ENCODE measurements around the gene MYO10.
A peak's percentile ranks its signal among the peaks of the same experiment; 100 is the strongest.

Gene MYO10

DNA sequence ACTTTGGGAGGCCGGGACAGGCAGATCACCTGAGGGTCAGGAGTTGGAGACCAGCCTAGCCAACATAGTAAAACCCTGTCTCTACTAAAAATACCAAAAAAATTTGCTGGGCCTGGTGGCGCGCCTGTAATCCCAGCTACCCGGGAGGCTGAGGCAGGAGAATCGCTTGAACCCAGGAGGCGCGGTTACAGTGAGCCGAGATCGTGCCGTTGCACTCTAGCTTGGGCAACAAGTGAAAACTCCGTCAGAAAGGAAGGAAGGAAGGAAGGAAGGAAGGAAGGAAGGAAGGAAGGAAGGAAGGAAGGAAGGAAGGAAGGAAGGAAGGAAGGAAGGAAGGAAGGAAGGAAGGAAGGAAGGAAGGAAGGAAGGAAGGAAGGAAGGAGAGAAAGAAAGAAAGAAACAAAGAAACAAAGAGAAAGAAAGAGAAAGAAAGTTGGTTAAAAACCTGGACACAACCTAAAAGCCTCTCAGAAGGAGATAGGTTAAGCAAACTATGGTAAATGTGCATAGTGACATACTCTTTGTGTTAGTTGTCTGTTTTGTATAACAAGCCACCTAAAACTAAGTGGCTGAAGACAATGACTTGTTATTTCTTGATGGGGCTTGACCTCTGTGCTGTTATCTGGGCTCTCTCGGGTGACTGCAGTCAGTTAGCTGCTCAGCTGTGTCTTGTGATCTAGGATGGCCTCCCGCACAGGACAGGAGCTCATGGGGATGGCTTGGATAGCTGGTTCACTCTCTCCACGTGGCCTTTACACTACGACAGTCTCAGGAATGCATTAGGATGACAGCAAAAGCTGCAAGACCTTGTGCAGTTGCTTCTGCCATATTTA, 8.0 kb upstream of the MYO10 start:
- no peak for DNase-seq (ENCODE audit: low read depth)
- no peak overlapping the region for H3K4me3 ChIP-seq (ENCODE audit: low read length)
- TF ChIP-seq, protein P1, sequence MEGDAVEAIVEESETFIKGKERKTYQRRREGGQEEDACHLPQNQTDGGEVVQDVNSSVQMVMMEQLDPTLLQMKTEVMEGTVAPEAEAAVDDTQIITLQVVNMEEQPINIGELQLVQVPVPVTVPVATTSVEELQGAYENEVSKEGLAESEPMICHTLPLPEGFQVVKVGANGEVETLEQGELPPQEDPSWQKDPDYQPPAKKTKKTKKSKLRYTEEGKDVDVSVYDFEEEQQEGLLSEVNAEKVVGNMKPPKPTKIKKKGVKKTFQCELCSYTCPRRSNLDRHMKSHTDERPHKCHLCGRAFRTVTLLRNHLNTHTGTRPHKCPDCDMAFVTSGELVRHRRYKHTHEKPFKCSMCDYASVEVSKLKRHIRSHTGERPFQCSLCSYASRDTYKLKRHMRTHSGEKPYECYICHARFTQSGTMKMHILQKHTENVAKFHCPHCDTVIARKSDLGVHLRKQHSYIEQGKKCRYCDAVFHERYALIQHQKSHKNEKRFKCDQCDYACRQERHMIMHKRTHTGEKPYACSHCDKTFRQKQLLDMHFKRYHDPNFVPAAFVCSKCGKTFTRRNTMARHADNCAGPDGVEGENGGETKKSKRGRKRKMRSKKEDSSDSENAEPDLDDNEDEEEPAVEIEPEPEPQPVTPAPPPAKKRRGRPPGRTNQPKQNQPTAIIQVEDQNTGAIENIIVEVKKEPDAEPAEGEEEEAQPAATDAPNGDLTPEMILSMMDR (IDR thresholded peaks at IDR 0.05; ENCODE audit: insufficient read depth, low read depth, low read length, missing control alignments): no peak

DNA sequence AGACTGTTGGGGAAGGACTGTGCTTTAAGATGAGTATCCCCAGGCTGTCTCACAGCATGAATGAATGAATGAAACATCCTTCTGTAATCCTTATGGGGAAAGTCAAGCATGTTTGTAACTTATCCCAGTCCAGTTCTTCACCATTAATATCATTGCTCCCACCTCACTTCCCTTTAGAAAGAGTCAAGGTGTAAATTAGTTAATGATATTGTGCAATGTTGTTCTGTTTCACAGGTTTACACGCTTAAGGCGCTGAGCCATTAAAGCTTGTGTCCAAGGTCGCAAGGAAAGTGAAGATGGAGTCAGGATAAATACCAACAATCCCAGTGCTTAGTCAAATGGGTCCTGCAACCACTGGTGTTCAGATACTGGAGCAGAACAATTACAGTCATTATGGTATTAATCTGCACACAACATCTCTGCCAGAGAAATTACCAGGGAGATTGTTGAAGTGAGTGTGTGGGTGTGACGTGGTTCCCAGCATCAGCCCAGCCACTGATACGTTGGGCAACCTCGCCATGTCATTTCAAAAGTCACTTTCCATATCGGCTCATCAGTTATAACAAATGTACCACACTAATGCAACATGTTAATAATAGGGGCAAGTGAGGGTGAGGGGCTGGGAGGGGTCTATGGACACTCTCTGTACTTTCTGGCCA, 1.5 kb upstream of the MYO10 start:
- no peak overlapping the region for H3K4me3 ChIP-seq (ENCODE audit: low read length)
- TF ChIP-seq, protein P1 (IDR thresholded peaks at IDR 0.05; ENCODE audit: insufficient read depth, low read depth, low read length, missing control alignments): no peak
- DNase-seq (ENCODE audit: low read depth): no peak

DNA sequence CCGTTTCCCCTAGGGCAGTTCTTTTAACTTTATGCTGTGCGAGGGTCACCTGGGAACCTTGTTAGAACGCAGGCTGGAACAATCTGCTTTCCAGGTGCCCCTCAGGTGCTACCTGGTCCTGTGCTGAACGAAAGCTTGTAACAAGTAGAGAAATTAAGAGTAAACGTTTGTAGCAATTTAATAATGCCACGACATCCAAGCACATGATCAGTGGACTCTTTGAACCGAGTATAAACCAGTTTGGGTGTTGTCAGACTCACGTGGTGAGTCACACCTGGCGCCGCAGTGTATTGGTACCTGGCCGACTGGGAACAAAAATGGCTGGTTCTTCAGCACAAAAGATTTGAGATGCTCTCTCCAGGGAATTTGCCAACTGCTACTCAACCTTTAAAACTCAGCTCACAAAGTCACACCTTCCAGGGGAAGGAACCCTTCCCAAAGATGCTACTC, 926 bp upstream of the MYO10 start:
- H3K4me3 ChIP-seq (ENCODE audit: low read length): peak overlapping the region; percentile 86
- DNase-seq (ENCODE audit: low read depth): peak; percentile 93
- TF ChIP-seq, protein P1 (IDR thresholded peaks at IDR 0.05; ENCODE audit: insufficient read depth, low read depth, low read length, missing control alignments): no peak

DNA sequence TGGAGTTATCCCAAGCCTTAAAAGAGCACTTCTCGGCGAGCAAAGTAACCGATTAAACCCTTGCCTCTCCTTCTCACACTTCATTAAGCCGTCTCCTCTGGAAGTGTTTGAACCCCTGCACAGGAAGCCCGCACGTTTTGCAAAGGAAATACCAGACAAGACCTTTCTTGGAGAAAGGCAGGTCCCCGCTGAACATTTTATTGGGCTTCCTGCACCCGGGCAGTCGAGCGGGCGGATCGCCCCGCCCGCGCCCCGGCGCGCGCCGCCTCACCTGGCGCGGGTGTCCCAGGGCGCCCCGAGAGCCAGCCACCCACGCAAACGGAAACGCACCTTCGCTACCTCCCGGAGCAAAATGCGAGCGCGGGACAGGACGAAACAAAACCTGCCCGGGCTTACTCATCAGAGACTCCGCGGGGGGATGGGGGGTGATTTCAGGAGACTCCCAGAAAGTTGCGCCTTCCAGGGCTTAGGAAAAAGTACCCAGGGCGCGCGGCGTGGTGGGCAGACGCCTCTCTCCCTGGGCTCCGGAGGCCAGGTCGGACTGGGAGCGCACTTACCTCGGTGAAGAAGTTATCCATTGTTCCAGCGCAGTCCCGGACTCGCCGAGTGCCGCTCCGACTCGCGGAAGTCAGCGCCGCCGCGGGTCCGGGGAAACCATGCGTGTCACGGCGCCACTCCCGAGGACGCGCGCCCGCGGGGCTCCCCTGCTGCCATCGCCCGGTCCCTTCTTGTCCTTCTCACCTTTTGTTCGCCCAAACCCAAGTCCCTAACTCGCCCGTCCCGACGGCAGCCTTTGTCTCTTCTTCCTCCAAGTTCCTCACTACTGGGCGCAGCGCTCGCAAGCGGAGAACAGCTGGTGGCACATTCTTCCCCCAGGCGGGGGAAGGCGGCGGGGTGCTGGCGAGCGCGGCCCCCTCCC, 598 bp downstream of the MYO10 start:
- H3K4me3 ChIP-seq (ENCODE audit: low read length): peak overlapping the region; percentile 83
- DNase-seq (ENCODE audit: low read depth): peak; percentile 95
- TF ChIP-seq, protein P1 (IDR thresholded peaks at IDR 0.05; ENCODE audit: insufficient read depth, low read depth, low read length, missing control alignments): no peak

DNA sequence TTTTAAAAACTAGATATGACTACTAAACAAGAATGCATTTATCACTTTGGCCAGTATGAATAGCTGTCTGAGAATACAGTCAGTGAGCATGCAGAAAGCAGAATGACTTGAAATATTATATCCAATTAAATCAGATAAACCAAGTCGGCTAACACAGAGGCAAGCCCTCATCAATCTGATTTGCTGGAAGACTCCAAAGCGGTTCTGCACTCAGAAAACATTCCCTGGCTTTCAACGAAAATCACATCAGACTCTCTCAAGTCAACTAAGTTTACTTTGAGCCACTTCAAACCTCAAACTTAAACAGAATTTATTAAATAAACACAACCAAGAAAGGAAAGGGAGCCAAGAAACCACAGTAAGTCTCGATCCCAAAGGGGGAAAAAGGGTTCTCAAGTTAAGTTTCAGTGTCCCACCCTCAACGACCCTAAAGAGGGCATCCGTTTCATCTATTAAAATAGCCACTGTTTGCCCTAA, 1.4 kb downstream of the MYO10 start:
- peak overlapping the region; percentile 83 for H3K4me3 ChIP-seq (ENCODE audit: low read length)
- DNase-seq (ENCODE audit: low read depth): peak; percentile 38
- TF ChIP-seq, protein P1 (IDR thresholded peaks at IDR 0.05; ENCODE audit: insufficient read depth, low read depth, low read length, missing control alignments): no peak

DNA sequence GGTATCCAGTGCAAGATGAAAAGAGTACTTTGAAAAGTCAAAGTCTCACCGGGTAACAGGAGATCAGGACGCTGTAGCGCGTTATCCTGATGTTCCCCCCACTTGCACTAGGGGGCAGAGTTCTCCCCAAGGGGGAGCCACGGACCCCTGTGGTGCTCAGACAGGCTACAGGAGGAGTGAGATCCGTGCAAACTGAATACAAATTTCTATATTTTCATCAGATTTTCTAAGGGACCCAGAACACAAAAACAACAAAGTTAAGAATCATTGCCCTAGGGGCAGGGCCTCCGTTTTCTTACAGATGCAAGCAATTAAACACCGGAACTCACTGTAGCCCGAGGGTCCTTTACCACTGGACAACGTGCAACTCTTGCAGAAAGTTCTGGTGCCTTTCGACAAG, 2.0 kb downstream of the MYO10 start:
- peak; percentile 73 for DNase-seq (ENCODE audit: low read depth)
- TF ChIP-seq, protein P1 (IDR thresholded peaks at IDR 0.05; ENCODE audit: insufficient read depth, low read depth, low read length, missing control alignments): peak; percentile 98
- H3K4me3 ChIP-seq (ENCODE audit: low read length): peak overlapping the region; percentile 83
